AG08395 (cell line): Measurements from ENCODE around the gene PLXNA4.

Experiments
- DNase-seq: peaks from one replicate; pipeline ENCODE4 v3.0.0; 2012; ENCODE audit warnings: mixed read lengths, low spot score

PLXNA4 gene

GRCh38 chr7:132270517-132270916 lies 305.8 kb downstream of the PLXNA4 start:
- no peak for DNase-seq

- DNase-seq, result no peak
These were observed 306.6 kb downstream of the PLXNA4 start for GRCh38 chr7:132269718-132270117.

GRCh38 chr7:132263151-132263550 lies 313.1 kb downstream of the PLXNA4 start:
- no peak for DNase-seq

GRCh38 chr7:132262160-132262470 lies 314.2 kb downstream of the PLXNA4 start:
- DNase-seq, result no peak

- DNase-seq, result no peak
These were observed 314.7 kb downstream of the PLXNA4 start for GRCh38 chr7:132261327-132262159.

- DNase-seq, result no peak
These were observed 318.0 kb downstream of the PLXNA4 start for GRCh38 chr7:132258231-132258630.

- DNase-seq, result no peak
These were observed 319.0 kb downstream of the PLXNA4 start for GRCh38 chr7:132257253-132257652.

GRCh38 chr7:132256721-132257212 lies 319.5 kb downstream of the PLXNA4 start:
- DNase-seq, result no peak

GRCh38 chr7:132255898-132256297 lies 320.4 kb downstream of the PLXNA4 start:
- no peak for DNase-seq

- DNase-seq, result no peak
These were observed 321.0 kb downstream of the PLXNA4 start for GRCh38 chr7:132255115-132255797.

- no peak for DNase-seq
These were observed 321.8 kb downstream of the PLXNA4 start for GRCh38 chr7:132254455-132254854.

- DNase-seq, result no peak
These were observed 323.5 kb downstream of the PLXNA4 start for GRCh38 chr7:132252793-132253100.

GRCh38 chr7:132251327-132251659 lies 325.0 kb downstream of the PLXNA4 start:
- no peak for DNase-seq

- DNase-seq, result no peak
These were observed 325.6 kb downstream of the PLXNA4 start for GRCh38 chr7:132250480-132251326.

- DNase-seq, result peak; percentile 45
These were observed 326.9 kb downstream of the PLXNA4 start for GRCh38 chr7:132249256-132249971.

GRCh38 chr7:132248841-132249240 lies 327.4 kb downstream of the PLXNA4 start:
- DNase-seq, result no peak

- no peak for DNase-seq
These were observed 328.2 kb downstream of the PLXNA4 start for GRCh38 chr7:132247995-132248618.

- DNase-seq, result no peak
These were observed 329.7 kb downstream of the PLXNA4 start for GRCh38 chr7:132246591-132246990.

- no peak for DNase-seq
These were observed 330.7 kb downstream of the PLXNA4 start for GRCh38 chr7:132245539-132245938.

- no peak for DNase-seq
These were observed 331.3 kb downstream of the PLXNA4 start for GRCh38 chr7:132244903-132245480.

- DNase-seq, result peak; percentile 27
These were observed 332.8 kb downstream of the PLXNA4 start for GRCh38 chr7:132243463-132243862.
